GM21390 (cell line): ENCODE results near the gene C2orf74.

ENCODE experiments used
- ATAC-seq: cut with Tn5 transposase; IDR thresholded peaks from one replicate; pipeline ENCODE4 v1.9.1; 2021; ENCODE audit not compliant: unreplicated experiment

C2orf74 gene

GRCh38 chr2:61210332-61210981, 48.5 kb downstream of the C2orf74 start:
- ATAC-seq, result no peak

DNA sequence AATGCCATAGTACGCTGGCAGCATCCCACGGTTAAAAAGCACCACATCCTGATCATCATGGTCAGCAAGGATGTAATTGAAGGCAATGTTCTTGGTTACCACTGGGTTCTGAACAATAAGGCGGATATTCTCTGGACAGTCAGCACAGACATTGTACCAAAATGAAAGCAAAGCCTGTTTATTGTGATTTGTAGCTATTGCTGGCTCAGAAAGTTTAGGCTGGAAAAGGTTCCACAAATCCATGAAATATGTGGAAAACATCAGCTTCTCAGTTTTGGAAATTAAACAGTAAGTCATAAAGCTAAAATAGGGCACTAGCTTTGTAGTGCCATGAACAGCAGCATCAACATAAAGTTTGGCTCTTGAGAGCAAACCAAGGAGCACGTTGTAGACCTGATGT, 52.2 kb downstream of the C2orf74 start:
- ATAC-seq, result no peak
